NT2/D1 (cell line): Measurements from ENCODE around the gene NOTCH2.

Experiments
- SUZ12 ChIP-seq: IDR thresholded peaks from 2 replicates; pipeline ENCODE4 v1.6.1; 2011; ENCODE audit not compliant: insufficient read length, insufficient read depth; ENCODE audit errors: extremely low read depth
- YY1 ChIP-seq: IDR thresholded peaks from 2 replicates; pipeline ENCODE4 v1.6.1; 2011; ENCODE audit not compliant: insufficient read length, insufficient read depth

- TF ChIP-seq YY1 (no peak), SUZ12 (no peak)
These were observed 159.4 kb downstream of the NOTCH2 start for GRCh38 chr1:119909890-119910596.
